Stomach (tissue), 4 donors: ENCODE results near the gene XYLT1.

ENCODE experiments used
- CTCF ChIP-seq, 7 experiments: fragments of 450-650 bp in 4 of 7; fragments of 200-600 bp in 3 of 7; sonication (generic) in 3 of 7; IDR thresholded peaks; one replicate each; pipeline ENCODE4 v1.5.1; 2016 to 2019; ENCODE audit warnings: antibody characterized with exemption in 7 of 7, control low read depth in 2 of 7, mild to moderate bottlenecking in 1 of 7
- EP300 ChIP-seq: sonication (generic); formaldehyde crosslinking; IDR thresholded peaks from one replicate; pipeline ENCODE4 v1.6.1; 2017; ENCODE audit warnings: antibody characterized with exemption
- POLR2A ChIP-seq, 4 donors: fragments of 450-650 bp; IDR thresholded peaks; one replicate each; pipeline ENCODE4 v1.6.1; 2016; ENCODE audit warnings: antibody characterized with exemption in 4 of 4, control low read depth in 2 of 4, mild to moderate bottlenecking in 1 of 4, moderate library complexity in 1 of 4

DNA sequence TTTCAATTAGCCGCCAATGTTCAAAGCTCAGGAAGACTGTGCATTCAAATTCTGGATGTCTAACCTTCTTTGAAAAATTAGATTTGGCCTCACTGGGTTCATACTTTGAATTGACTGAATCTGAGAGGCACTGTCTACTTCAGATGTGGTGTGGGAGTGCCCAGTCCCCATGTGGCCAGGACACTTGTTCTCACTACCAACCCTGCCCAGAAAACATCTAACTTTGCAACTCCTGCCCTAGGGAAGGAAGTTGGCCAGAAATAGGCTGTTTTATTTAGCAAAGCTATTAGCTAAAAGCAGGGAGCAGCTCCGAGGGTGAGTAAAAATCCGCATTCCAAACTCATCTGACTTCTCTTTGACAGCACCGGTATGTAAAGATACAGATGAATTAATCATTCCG is 86.3 kb downstream of the XYLT1 start:
- TF ChIP-seq EP300 (no peak), POLR2A (IDR thresholded peaks at IDR 0.05) (no peak), CTCF (IDR thresholded peaks at IDR 0.05) (no peak)
